ENCODE measurements around the gene ABHD14A. TPM values are rescaled to one million over a fixed set of nuclear protein-coding genes. Genes with fewer than 3 reads are reported as not detected.

The ABHD14A gene
- total and polyA plus RNA-seq, 2 of the 4 experiments (the other 2 are of a cell fraction): 3.4 to 10.0 TPM

- no peak overlapping the region for H3K56ac ChIP-seq (ENCODE audit: extremely low read depth, insufficient read depth, low read length)
- peaks cover 7% of the 10 kb centered on the region for H3K9me1 ChIP-seq (ENCODE audit: insufficient read depth, low read length)
- no peak overlapping the region for H3K4ac ChIP-seq (ENCODE audit: low read depth, low read length)
- no peak overlapping the region for H3K4me3 ChIP-seq (ENCODE audit: insufficient read depth, low read depth, low read length)
- no peak overlapping the region for H3K27ac ChIP-seq (ENCODE audit: insufficient read depth, low read length)
- no peak overlapping the region for H3K18ac ChIP-seq (ENCODE audit: low read depth, low read length)
- H3K4me2 ChIP-seq (ENCODE audit: low read depth, low read length): no peak overlapping the region
- no peak overlapping the region for H4K8ac ChIP-seq (ENCODE audit: low read depth in 2 of 2, low read length in 2 of 2)
- no peak for ATAC-seq (ENCODE audit: low read depth)
- CTCF ChIA-PET: interaction anchor here (0.6 kb wide), 1 partner anchor 467 kb away, joined by 3 read pairs; no protein-coding TSS in a partner anchor
- H2AFZ ChIP-seq (replicated peaks; ENCODE audit: low read length, poor library complexity): no peak overlapping the region
- peaks cover 2 to 5% of the 10 kb centered on the region in 2 experiments; a peak in 1 of 4 replicates for H3K79me1 ChIP-seq (ENCODE audit: low read depth in 1 of 2, low read length in 2 of 2)
- dilution Hi-C loops (cut with HindIII; ENCODE audit: low sequenced_read_pairs, unreplicated experiment) (no loop called here), in situ Hi-C loops (cut with MboI; ENCODE audit: low sequenced_read_pairs) (loop anchor here (25.0 kb wide), 1 partner anchor 561 kb away; the partner anchor contains the start of genes MANF and RBM15B), intact Hi-C loops (cut with micrococcal nuclease) (no loop called here)
- no peak overlapping the region for H3K9ac ChIP-seq (ENCODE audit: low read depth, low read length)
- H3K14ac ChIP-seq (replicated peaks; ENCODE audit: low read depth, low read length): no peak overlapping the region
- BruUV-seq (replicated peaks): no TSS peak
- H2AK9ac ChIP-seq (replicated peaks; ENCODE audit: low read depth, low read length, poor library complexity): no peak overlapping the region
- peaks cover 2% of the 10 kb centered on the region; the same call in 1 of the 2 replicates for H3K36me3 ChIP-seq (ENCODE audit: control insufficient read depth, insufficient read depth, low read length)
- H3K9me3 ChIP-seq (ENCODE audit: control insufficient read depth, insufficient read depth, low read length): no peaks in the 10 kb centered on the region
- H3K27me3 ChIP-seq (ENCODE audit: control insufficient read depth, insufficient read depth, low read length): no peaks in the 10 kb centered on the region
- TF ChIP-seq ELK1 (IDR thresholded peaks at IDR 0.05; ENCODE audit: borderline replicate concordance, low read depth, low read length): no peak
- no peak for TF ChIP-seq SMC3 (IDR thresholded peaks at IDR 0.05; ENCODE audit: low read depth, low read length)
- TF ChIP-seq CTCF (conservative IDR thresholded peaks at IDR 0.05; ENCODE audit: low read depth, low read length): no peak
- no peak for TF ChIP-seq MAZ (IDR thresholded peaks at IDR 0.05; ENCODE audit: borderline replicate concordance, low read depth, low read length)
- no peak for TF ChIP-seq RFX5 (IDR thresholded peaks at IDR 0.05; ENCODE audit: low read depth, low read length)
- no peak for TF ChIP-seq RAD21 (IDR thresholded peaks at IDR 0.05; ENCODE audit: low read length)
- no peak for TF ChIP-seq MAFK (IDR thresholded peaks at IDR 0.05; ENCODE audit: low read depth, low read length)
- H2BK15ac ChIP-seq (ENCODE audit: low read depth, low read length): no peak overlapping the region
- H2BK120ac ChIP-seq (ENCODE audit: low read depth, low read length): no peak overlapping the region
- H4K91ac ChIP-seq (ENCODE audit: insufficient read depth, low read depth, low read length): no peak overlapping the region
- POLR2A ChIA-PET (ENCODE audit: unreplicated experiment): no interaction called here
- no peak overlapping the region for H4K5ac ChIP-seq (ENCODE audit: low read depth, low read length)
- DNase-seq: no peak
- no peak overlapping the region for H3K23ac ChIP-seq (ENCODE audit: low read depth, low read length)
- no peak overlapping the region for H2BK5ac ChIP-seq (ENCODE audit: low read depth, low read length, poor library complexity, severe bottlenecking)
- peaks cover 5% of the 10 kb centered on the region for H3K4me1 ChIP-seq (ENCODE audit: control insufficient read depth, insufficient read depth, low read length)
- 90% methylated on average over 6 of the region's 10 CpGs; no CpG with 5 or more reads in 1 of the 2 experiments for WGBS, 2 experiments (ENCODE audit: extremely low coverage in 2 of 2, insufficient read length in 1 of 2)
- H2BK20ac ChIP-seq (ENCODE audit: low read depth, low read length): no peak overlapping the region
- H4K20me1 ChIP-seq (ENCODE audit: insufficient read depth, low read length): no peaks in the 10 kb centered on the region
- no peak overlapping the region for H2AK5ac ChIP-seq (ENCODE audit: low read depth, low read length)
Measured at GRCh38 chr3:51948016-51948580, 26.8 kb upstream of the ABHD14A start.
